OCI-LY3 (cell line): ENCODE results near the gene PFKFB4.

ENCODE experiments used
- H2AFZ ChIP-seq: fragments of 200-600, 300-600 bp; shearing (Covaris generic); 2 replicates; pipeline ENCODE4 v1.6.0; 2014; ENCODE audit warnings: antibody characterized with exemption, low read depth, low read length
- H3K27ac ChIP-seq: fragments of 200-600, 300-600 bp; sonication (generic); 2 replicates; pipeline ENCODE4 v1.5.1; 2014; ENCODE audit warnings: mild to moderate bottlenecking, low read length, moderate library complexity, mixed read lengths
- H3K27me3 ChIP-seq: fragments of 200-600, 300-600 bp; sonication (generic); 2 replicates; pipeline ENCODE4 v1.6.1; 2014; ENCODE audit warnings: low read depth, low read length, mixed read lengths
- H3K36me3 ChIP-seq: fragments of 200-600, 300-600 bp; sonication (generic); replicated peaks from 2 replicates; pipeline ENCODE3; 2014; ENCODE audit warnings: low read depth, low read length, mixed read lengths
- H3K4me1 ChIP-seq: fragments of 300-600, 200-600 bp; sonication (generic); 2 replicates; pipeline ENCODE4 v1.6.1; 2014; ENCODE audit warnings: low read length, mixed read lengths
- H3K4me2 ChIP-seq: fragments of 200-600, 300-600 bp; sonication (generic); 2 replicates; pipeline ENCODE4 v1.6.1; 2014; ENCODE audit warnings: low read length, mixed read lengths
- H3K4me3 ChIP-seq: fragments of 300-600, 200-600 bp; sonication (generic); 2 replicates; pipeline ENCODE4 v1.5.1; 2014; ENCODE audit warnings: antibody characterized with exemption, mild to moderate bottlenecking, low read length, moderate library complexity
- H3K79me2 ChIP-seq: fragments of 300-600, 200-600 bp; shearing (Covaris generic); 2 replicates; pipeline ENCODE4 v1.6.1; 2014; ENCODE audit warnings: mild to moderate bottlenecking, low read length, mixed read lengths
- H3K9ac ChIP-seq: fragments of 300-600, 200-600 bp; shearing (Covaris generic); 2 replicates; pipeline ENCODE4 v1.6.0; 2014; ENCODE audit warnings: mild to moderate bottlenecking, low read length, moderate library complexity
- H3K9me3 ChIP-seq: fragments of 200-600, 300-600 bp; shearing (Covaris generic); 2 replicates; pipeline ENCODE4 v1.6.1; 2014; ENCODE audit warnings: low read length, mixed read lengths; ENCODE audit not compliant: insufficient read depth
- H4K20me1 ChIP-seq: fragments of 200-600, 300-600 bp; sonication (generic); 2 replicates; pipeline ENCODE4 v1.6.1; 2016; ENCODE audit warnings: low read length, mixed read lengths; ENCODE audit not compliant: insufficient read depth
- CTCF ChIP-seq: fragments of 200-600, 300-600 bp; sonication (generic); IDR thresholded peaks from 2 replicates; pipeline ENCODE4 v1.5.1; 2014; ENCODE audit warnings: antibody characterized with exemption, low read length, low read depth
- EZH2phosphoT487 ChIP-seq: fragments of 200-600 bp; shearing (Covaris generic); IDR thresholded peaks from 2 replicates; pipeline ENCODE4 v1.6.1; 2018; ENCODE audit warnings: antibody characterized with exemption, mixed run types, low read depth

Gene PFKFB4

GRCh38 chr3:48519277-48519643 lies 37.3 kb downstream of the PFKFB4 start:
- Histone ChIP-seq H2AFZ (no peak overlapping the region), H3K27ac (no peak overlapping the region), H3K27me3 (no peaks in the 10 kb centered on the region), H4K20me1 (no peaks in the 10 kb centered on the region), H3K79me2 (no peaks in the 10 kb centered on the region), H3K4me3 (no peak overlapping the region), H3K4me1 (peaks cover 13% of the 10 kb centered on the region; the same call in 1 of the 2 replicates), H3K36me3 (peaks cover 22% of the 10 kb centered on the region), H3K4me2 (no peak overlapping the region), H3K9me3 (no peaks in the 10 kb centered on the region), H3K9ac (no peak overlapping the region)
- TF ChIP-seq EZH2phosphoT487 (no peak), CTCF (no peak)

- Histone ChIP-seq H2AFZ (no peak overlapping the region), H3K4me2 (no peak overlapping the region), H4K20me1 (no peaks in the 10 kb centered on the region), H3K9ac (no peak overlapping the region), H3K9me3 (no peaks in the 10 kb centered on the region), H3K4me3 (no peak overlapping the region), H3K79me2 (no peaks in the 10 kb centered on the region), H3K27me3 (no peaks in the 10 kb centered on the region), H3K27ac (no peak overlapping the region), H3K36me3 (peaks cover 21% of the 10 kb centered on the region), H3K4me1 (peaks cover 13% of the 10 kb centered on the region; the same call in 1 of the 2 replicates)
- no peak for TF ChIP-seq EZH2phosphoT487
- no peak for TF ChIP-seq CTCF
Measured at GRCh38 chr3:48518638-48519276, 37.8 kb downstream of the PFKFB4 start.

GRCh38 chr3:48518069-48518468 lies 38.5 kb downstream of the PFKFB4 start:
- H3K4me3 ChIP-seq, result no peak overlapping the region
- H3K4me2 ChIP-seq, result no peak overlapping the region
- H3K27me3 ChIP-seq, result no peaks in the 10 kb centered on the region
- H3K9ac ChIP-seq, result no peak overlapping the region
- H2AFZ ChIP-seq, result no peak overlapping the region
- H3K9me3 ChIP-seq, result no peaks in the 10 kb centered on the region
- TF ChIP-seq CTCF, result no peak
- TF ChIP-seq EZH2phosphoT487, result no peak
- H3K79me2 ChIP-seq, result no peaks in the 10 kb centered on the region
- no peaks in the 10 kb centered on the region for H4K20me1 ChIP-seq
- peaks cover 13% of the 10 kb centered on the region; the same call in 1 of the 2 replicates for H3K4me1 ChIP-seq
- H3K27ac ChIP-seq, result no peak overlapping the region
- H3K36me3 ChIP-seq, result peaks cover 15% of the 10 kb centered on the region

GRCh38 chr3:48516571-48516970 lies 40.0 kb downstream of the PFKFB4 start:
- no peak overlapping the region for H3K4me2 ChIP-seq
- no peak overlapping the region for H3K9ac ChIP-seq
- peaks cover 7% of the 10 kb centered on the region for H3K36me3 ChIP-seq

More at GRCh38 chr3:48516571-48516970, 40.0 kb downstream of the PFKFB4 start:
- H2AFZ ChIP-seq, result no peak overlapping the region
- H3K27ac ChIP-seq, result no peak overlapping the region
- H3K27me3 ChIP-seq, result no peaks in the 10 kb centered on the region
- no peak overlapping the region for H3K4me3 ChIP-seq
- H3K4me1 ChIP-seq, result peaks cover 4% of the 10 kb centered on the region; the same call in 1 of the 2 replicates
- no peaks in the 10 kb centered on the region for H3K9me3 ChIP-seq
- no peaks in the 10 kb centered on the region for H4K20me1 ChIP-seq
- TF ChIP-seq CTCF (no peak), EZH2phosphoT487 (no peak)
- H3K79me2 ChIP-seq, result no peaks in the 10 kb centered on the region
